ENCODE data around the gene ANKMY1. TPM values are rescaled to one million over a fixed set of nuclear protein-coding genes. Genes with fewer than 3 reads are reported as not detected.

Gene ANKMY1
- total RNA-seq, 1 donor from 2014 or later = 20.6 TPM

DNA sequence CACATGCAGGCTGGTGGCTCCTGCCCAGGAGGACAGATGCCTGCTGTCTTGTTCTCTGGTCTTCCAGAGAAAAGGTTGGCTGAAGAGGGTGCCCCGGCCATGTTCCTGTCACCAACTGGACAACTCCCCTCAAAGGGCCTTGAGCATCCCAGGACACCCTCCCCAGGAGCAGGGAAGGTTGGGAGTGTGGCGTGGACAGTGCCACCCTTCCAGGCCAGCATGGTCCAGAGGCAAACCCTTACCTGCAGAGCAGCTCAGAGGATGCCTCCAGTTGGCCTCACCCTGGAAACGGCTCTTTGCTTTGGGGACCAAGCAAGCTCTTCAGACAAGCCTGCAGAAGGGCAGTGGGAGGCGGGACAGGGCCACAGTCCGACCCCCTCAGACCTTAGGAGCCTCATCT is 127.2 kb downstream of the ANKMY1 start:
- Histone ChIP-seq H3K36me3 (no peaks in the 10 kb centered on the region), H3K4me1 (peaks cover 25% of the 10 kb centered on the region), H3K9me3 (no peaks in the 10 kb centered on the region), H3K4me3 (no peak overlapping the region), H3K27me3 (no peaks in the 10 kb centered on the region), H3K27ac (no peak overlapping the region)
- intact Hi-C loops (cut with DNase I) = no loop called here
- TF ChIP-seq POLR2AphosphoS5 (IDR thresholded peaks at IDR 0.05; ENCODE audit: insufficient read depth in 1 of 2, low read depth in 1 of 2) (no peak), POLR2A (IDR thresholded peaks at IDR 0.05) (no peak)
- TF ChIP-seq, protein P1, sequence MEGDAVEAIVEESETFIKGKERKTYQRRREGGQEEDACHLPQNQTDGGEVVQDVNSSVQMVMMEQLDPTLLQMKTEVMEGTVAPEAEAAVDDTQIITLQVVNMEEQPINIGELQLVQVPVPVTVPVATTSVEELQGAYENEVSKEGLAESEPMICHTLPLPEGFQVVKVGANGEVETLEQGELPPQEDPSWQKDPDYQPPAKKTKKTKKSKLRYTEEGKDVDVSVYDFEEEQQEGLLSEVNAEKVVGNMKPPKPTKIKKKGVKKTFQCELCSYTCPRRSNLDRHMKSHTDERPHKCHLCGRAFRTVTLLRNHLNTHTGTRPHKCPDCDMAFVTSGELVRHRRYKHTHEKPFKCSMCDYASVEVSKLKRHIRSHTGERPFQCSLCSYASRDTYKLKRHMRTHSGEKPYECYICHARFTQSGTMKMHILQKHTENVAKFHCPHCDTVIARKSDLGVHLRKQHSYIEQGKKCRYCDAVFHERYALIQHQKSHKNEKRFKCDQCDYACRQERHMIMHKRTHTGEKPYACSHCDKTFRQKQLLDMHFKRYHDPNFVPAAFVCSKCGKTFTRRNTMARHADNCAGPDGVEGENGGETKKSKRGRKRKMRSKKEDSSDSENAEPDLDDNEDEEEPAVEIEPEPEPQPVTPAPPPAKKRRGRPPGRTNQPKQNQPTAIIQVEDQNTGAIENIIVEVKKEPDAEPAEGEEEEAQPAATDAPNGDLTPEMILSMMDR (IDR thresholded peaks at IDR 0.05) = no peak
- peak in 1 of 2 donors; percentile 64 for DNase-seq (ENCODE audit: extremely low spot score in 2 of 2)

DNA sequence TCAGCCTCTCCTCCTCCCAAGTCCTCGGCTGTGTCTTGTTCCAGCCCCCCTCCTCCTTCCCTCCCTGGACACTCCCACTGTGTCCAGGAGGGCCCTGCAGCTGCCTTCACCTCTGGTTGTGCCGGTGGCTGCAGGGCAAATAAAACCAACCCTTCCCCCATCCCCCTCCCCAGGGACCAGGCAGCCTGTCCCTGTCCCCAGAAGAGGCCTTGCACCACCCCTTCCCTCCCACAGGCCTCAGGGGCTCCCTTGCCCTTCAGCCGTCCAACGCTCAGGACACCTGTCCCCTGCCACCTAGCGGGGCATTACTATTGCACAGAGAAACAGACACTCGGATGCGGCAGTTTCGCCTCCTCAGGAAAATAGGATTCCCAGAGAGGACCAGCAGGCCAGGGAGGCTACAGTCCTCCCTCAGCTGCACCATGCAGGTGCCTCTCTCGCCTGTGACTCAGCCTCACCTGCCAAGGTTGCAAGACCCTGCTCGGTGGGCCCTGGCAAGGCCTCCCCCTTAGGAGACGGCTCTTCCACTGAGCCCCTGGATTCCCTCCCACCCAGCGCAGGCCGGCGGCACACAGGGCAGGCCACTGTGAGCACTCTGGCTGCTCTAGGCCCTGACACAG is 127.8 kb downstream of the ANKMY1 start:
- peak in 1 of 2 donors; percentile 64 for DNase-seq (ENCODE audit: extremely low spot score in 2 of 2)
- intact Hi-C loops (cut with DNase I) = no loop called here
- Histone ChIP-seq H3K27ac (no peak overlapping the region), H3K9me3 (no peaks in the 10 kb centered on the region), H3K4me3 (no peak overlapping the region), H3K36me3 (no peaks in the 10 kb centered on the region), H3K4me1 (peaks cover 25% of the 10 kb centered on the region), H3K27me3 (no peaks in the 10 kb centered on the region)
- no peak for TF ChIP-seq POLR2A (IDR thresholded peaks at IDR 0.05)
- no peak for TF ChIP-seq POLR2AphosphoS5 (IDR thresholded peaks at IDR 0.05; ENCODE audit: insufficient read depth in 1 of 2, low read depth in 1 of 2)
- TF ChIP-seq, protein P1 (IDR thresholded peaks at IDR 0.05) = no peak

MicroRNA genes within 50 kb of the gene (microRNA counts, 767-probe panel; counts per million panel counts)
- 4,456 to 5,463 counts per million in 2 donors for microRNA hsa-miR-149-5p

Small RNA genes within 50 kb of the gene (microRNA-seq; reads per million reads assigned to microRNA genes)
- gene MIR149 (ENCODE audit: borderline number of aligned reads, borderline replicate concordance) = 7,094 reads per million, percentile 92 among the genes with 10 or more reads in this experiment

Small RNA genes within 50 kb of the gene (small RNA-seq; reads per million reads assigned to genes)
- 13.5 reads per million, percentile 94 among the genes with 10 or more reads in this experiment for gene MIR149

Other genes with a start within 250 kb of the ANKMY1 start
- 73.2 TPM for gene GPC1, start 122.3 kb downstream of the ANKMY1 start, total RNA-seq
- gene DUSP28, start 2.4 kb upstream of the ANKMY1 start, total RNA-seq = 5.9 TPM
- 65.1 TPM for gene RNPEPL1, start 10.5 kb upstream of the ANKMY1 start, total RNA-seq
- gene CAPN10, start 28.7 kb upstream of the ANKMY1 start, total RNA-seq = 14.2 TPM
- 3.9 TPM for gene GPR35, start 67.5 kb upstream of the ANKMY1 start, total RNA-seq
- gene AQP12B, start 124.9 kb upstream of the ANKMY1 start, total RNA-seq = not detected
- not detected for gene AQP12A, start 133.9 kb upstream of the ANKMY1 start, total RNA-seq

Measured in vagina (tissue), 2 donors.